Psoas muscle (tissue), 8 donors: ENCODE data around the gene TOMM40L. TPM values are rescaled to one million over a fixed set of nuclear protein-coding genes. Genes with fewer than 3 reads are reported as not detected.

Source experiments
- ATAC-seq, 4 donors: fragments of 200-7000 bp; cut with Tn5 transposase; one replicate each; pipeline ENCODE4 v1.9.1; 2020; ENCODE audit warnings: moderate library complexity in 3 of 4, mild to moderate bottlenecking in 2 of 4
- DNase-seq, 2 donors: peaks; one replicate each; pipeline ENCODE4 v3.0.0-alpha.2; 2020
- H3K27ac ChIP-seq: fragments of 200-600 bp; one replicate; pipeline ENCODE4 v1.8.0; 2022
- H3K27me3 ChIP-seq, 3 donors: fragments of 200-600 bp in 1 of 3; one replicate each; pipeline versions ENCODE4 v1.6.1 to v1.8.0; 2013 to 2022; ENCODE audit warnings: low read length in 2 of 3, mild to moderate bottlenecking in 2 of 3, moderate library complexity in 1 of 3; ENCODE audit not compliant: insufficient read depth in 3 of 3
- H3K36me3 ChIP-seq, 2 donors: fragments of 200-600 bp in 1 of 2; one replicate each; pipeline versions ENCODE4 v1.6.1 to v1.8.0; 2013 to 2022; ENCODE audit warnings: low read depth in 1 of 2, mild to moderate bottlenecking in 1 of 2, moderate library complexity in 1 of 2; ENCODE audit not compliant: insufficient read depth in 1 of 2
- H3K4me1 ChIP-seq: fragments of 200-600 bp; one replicate; pipeline ENCODE4 v1.8.0; 2022
- H3K4me3 ChIP-seq: fragments of 200-600 bp; one replicate; pipeline ENCODE4 v1.8.0; 2022; ENCODE audit warnings: mild to moderate bottlenecking
- H3K9me3 ChIP-seq: fragments of 200-600 bp; one replicate; pipeline ENCODE4 v1.8.0; 2022
- CTCF ChIP-seq: fragments of 200-600 bp; IDR thresholded peaks from one replicate; pipeline ENCODE4 v1.8.0; 2022; ENCODE audit warnings: antibody characterized with exemption
- WGBS, 3 donors: extraction: QIAGEN DNeasy Blood & Tissue Kit; methylation state at CpG; one replicate each; pipeline versions ENCODE4 v1.1.6 to v1.1.7; 2013; 5-methylcytosine and 5-hydroxymethylcytosine counted together
- intact Hi-C, 2 donors: fragments of 100-400 bp; cut with DNase I; formaldehyde crosslinking; loops; one replicate each; pipeline versions ENCODE4 v1.11.0 to v1.14.2; 2022
- polyA plus RNA-seq, 3 donors: library from polyadenylated mRNA; stranded (reverse); fragments of 200-250 nt; gene quantifications; one replicate each; pipeline ENCODE4 v1.2.3, GENCODE V29; 2013
- total RNA-seq, 4 donors: library from RNA; stranded (reverse); fragmentation: NEBNext Ultra II Directional in 2 of 4; extraction: Animal tissue kit (Norgen Biotek cat#: 25700) in 2 of 4; gene quantifications; one replicate each; pipeline versions ENCODE4 v1.2.1 to v1.2.4, GENCODE V29; 2021 to 2023
- donor health status: healthy with polysubstance abuse.
- donor health status: DM: no; HTN: no; CAD: no; lungs with moderate emphysema.
- donor health status: Bipolar disorder and iron deficiency.
- donor health status: healthy.
- donor health status: DM: yes; HTN: yes; CAD: no.
- donor health status: DM: no; HTN: no; CAD: no.
- donor health status: DM: no; HTN: no; CAD: no.
- donor health status: DM: yes; HTN: yes; CAD: no.

Gene TOMM40L
- total and polyA plus RNA-seq, 7 donors: 10.0 to 39.2 (median 27.9) TPM

- intact Hi-C loops: no loop called here
Measured at GRCh38 chr1:161187311-161187710, 38.5 kb upstream of the TOMM40L start.

GRCh38 chr1:161188381-161188780 lies 37.5 kb upstream of the TOMM40L start:
- ATAC-seq (no peak), DNase-seq (no peak)
- Histone ChIP-seq H3K9me3 (no peaks in the 10 kb centered on the region), H3K27ac (no peak overlapping the region), H3K36me3 (no peaks in the 10 kb centered on the region), H3K27me3 (no peaks in the 10 kb centered on the region), H3K4me1 (peaks cover 16% of the 10 kb centered on the region), H3K4me3 (no peak overlapping the region)
- WGBS, 3 donors: 84 to 90% (median 85%) methylated on average over 6 of the region's 6 CpGs
- TF ChIP-seq CTCF: no peak
- intact Hi-C loops: no loop called here

More at GRCh38 chr1:161187311-161187710, 38.5 kb upstream of the TOMM40L start:
- H3K36me3 ChIP-seq: no peaks in the 10 kb centered on the region
- no peak overlapping the region for H3K4me3 ChIP-seq
- H3K4me1 ChIP-seq: peaks cover 16% of the 10 kb centered on the region
- ATAC-seq (no peak), DNase-seq (no peak)
- H3K27ac ChIP-seq: no peak overlapping the region
- H3K27me3 ChIP-seq: no peaks in the 10 kb centered on the region
- 76 to 80% (median 79%) methylated on average over 3 of the region's 3 CpGs for WGBS, 3 donors
- TF ChIP-seq CTCF: no peak
- no peaks in the 10 kb centered on the region for H3K9me3 ChIP-seq

GRCh38 chr1:161189036-161189435 lies 36.8 kb upstream of the TOMM40L start:
- TF ChIP-seq CTCF: no peak
- Histone ChIP-seq H3K4me3 (no peak overlapping the region), H3K4me1 (peaks cover 19% of the 10 kb centered on the region), H3K27ac (no peak overlapping the region), H3K27me3 (no peaks in the 10 kb centered on the region), H3K9me3 (no peaks in the 10 kb centered on the region), H3K36me3 (no peaks in the 10 kb centered on the region)
- DNase-seq (no peak), ATAC-seq (no peak)
- WGBS, 3 donors: 91 to 95% (median 92%) methylated on average over 5 of the region's 5 CpGs
- intact Hi-C loops: loop anchor here in 1 of 2 donors (1.0 kb wide), 1 partner anchor 12 kb away; the partner anchor contains the start of gene B4GALT3

- H3K4me3 ChIP-seq: no peak overlapping the region
- no peaks in the 10 kb centered on the region for H3K36me3 ChIP-seq
Measured at GRCh38 chr1:161190962-161191521, 34.8 kb upstream of the TOMM40L start.

More at GRCh38 chr1:161190962-161191521, 34.8 kb upstream of the TOMM40L start:
- peak in 1 of 2 donors; percentile 49 for DNase-seq
- intact Hi-C loops: loop anchor here in 1 of 2 donors (5.0 kb wide), 1 partner anchor 191 kb away; no protein-coding TSS in a partner anchor
- no peak for TF ChIP-seq CTCF
- 70 to 77% (median 76%) methylated on average over 21 to 22 of the region's 22 CpGs for WGBS, 3 donors
- Histone ChIP-seq H3K27me3 (no peaks in the 10 kb centered on the region), H3K27ac (no peak overlapping the region), H3K4me1 (peaks cover 4% of the 10 kb centered on the region), H3K9me3 (no peaks in the 10 kb centered on the region)
- ATAC-seq: no peak
